ENCODE results near the gene ENTPD8.

Gene ENTPD8, protein sequence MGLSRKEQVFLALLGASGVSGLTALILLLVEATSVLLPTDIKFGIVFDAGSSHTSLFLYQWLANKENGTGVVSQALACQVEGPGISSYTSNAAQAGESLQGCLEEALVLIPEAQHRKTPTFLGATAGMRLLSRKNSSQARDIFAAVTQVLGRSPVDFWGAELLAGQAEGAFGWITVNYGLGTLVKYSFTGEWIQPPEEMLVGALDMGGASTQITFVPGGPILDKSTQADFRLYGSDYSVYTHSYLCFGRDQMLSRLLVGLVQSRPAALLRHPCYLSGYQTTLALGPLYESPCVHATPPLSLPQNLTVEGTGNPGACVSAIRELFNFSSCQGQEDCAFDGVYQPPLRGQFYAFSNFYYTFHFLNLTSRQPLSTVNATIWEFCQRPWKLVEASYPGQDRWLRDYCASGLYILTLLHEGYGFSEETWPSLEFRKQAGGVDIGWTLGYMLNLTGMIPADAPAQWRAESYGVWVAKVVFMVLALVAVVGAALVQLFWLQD

DNA sequence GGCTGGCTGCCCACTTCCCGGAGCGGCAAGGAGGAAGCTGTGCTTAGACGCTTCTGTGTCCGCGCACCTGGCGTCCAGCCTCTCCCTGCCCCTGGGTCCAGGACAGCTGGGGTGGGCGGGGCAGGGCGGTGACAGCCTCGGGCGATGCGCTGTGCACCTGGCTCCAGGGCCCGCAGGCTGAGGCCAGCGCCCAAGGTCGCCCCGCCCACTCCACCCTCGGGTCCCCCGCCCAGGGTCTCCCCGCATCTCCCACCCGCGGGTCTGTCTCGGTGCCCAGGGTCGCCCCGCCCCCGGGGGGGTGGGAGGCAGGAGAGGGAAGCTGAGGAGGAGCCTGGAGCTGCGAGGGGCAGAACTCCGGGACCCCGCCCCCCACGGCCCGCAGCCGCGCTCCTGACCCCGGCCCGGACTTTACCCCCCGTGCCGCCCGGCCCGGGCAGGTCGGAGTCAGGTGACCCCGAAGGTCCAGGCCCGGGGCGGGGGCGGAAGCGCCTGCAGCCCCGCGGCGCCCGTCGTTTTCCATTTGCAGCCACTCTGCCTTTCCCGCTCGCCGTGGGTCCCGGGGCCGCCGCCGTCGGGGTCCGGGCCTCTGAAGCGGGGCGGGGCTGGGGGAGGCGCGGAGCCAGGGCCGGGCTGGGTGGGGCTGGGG lies at the start of gene ENTPD8:
ENTPD8 (minus strand) TSS at position 69 of the 646 bp plus-strand sequence. CDS start 3,072 bp downstream, outside the sequence.
- no peak for DNase-seq (ENCODE audit: insufficient read length, low spot score)

DNA sequence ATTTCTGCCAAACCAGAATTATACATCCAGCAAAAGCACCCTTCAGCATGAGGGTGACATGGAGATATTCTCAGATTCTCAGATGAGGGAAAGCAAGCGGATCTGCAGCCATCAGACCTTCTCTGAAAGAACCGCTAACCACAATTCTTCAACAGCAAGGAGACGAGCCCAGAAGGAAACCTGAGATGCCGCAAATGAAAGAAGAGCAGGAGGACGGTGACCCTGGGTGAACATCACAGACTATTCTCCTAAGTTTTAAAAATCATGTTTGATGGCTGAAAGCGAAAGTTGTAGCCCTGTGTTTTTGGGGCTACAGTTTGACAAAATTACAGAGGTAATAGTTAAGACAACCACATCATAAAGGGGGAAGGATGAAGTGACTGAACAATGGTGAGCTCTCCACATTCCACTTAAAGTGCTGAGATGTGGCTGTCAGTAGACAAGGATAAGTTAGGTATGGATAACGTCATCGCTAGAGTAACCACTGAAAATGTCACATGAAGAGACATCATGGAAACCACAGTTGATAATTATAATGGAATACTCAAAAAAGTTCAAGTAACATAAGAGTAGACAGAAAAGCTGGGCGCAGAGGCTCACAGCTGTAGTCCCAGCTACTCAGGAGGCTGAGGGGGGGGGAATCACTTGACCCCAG lies 49.5 kb upstream of the ENTPD8 start:
- no peak for DNase-seq (ENCODE audit: insufficient read length, low spot score)
- no peak for FAIRE-seq

More for the DNA sequence above, at the start of gene ENTPD8:
- FAIRE-seq = no peak

- DNase-seq (ENCODE audit: insufficient read length, low spot score) (no peak), FAIRE-seq (no peak)
These were observed 47.7 kb upstream of the ENTPD8 start for GRCh38 chr9:137488906-137489305.

DNA sequence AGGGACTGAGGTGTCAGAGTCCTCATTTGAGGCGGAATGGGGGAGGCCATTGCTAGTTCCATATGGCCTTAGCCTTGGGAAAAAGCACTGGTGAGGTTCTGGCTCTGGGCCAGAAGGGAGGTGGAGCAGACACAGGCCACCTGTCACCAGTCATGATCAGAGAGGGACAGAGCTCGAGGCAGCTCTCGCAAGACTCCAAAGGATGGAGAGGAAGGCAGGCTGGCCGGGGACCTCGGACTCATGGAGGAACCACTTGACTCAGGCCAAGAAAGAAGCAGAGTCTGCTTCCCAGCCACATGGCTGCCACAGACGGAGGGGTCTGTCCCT lies 47.1 kb upstream of the ENTPD8 start:
- DNase-seq (ENCODE audit: insufficient read length, low spot score) = no peak
- no peak for FAIRE-seq

DNA sequence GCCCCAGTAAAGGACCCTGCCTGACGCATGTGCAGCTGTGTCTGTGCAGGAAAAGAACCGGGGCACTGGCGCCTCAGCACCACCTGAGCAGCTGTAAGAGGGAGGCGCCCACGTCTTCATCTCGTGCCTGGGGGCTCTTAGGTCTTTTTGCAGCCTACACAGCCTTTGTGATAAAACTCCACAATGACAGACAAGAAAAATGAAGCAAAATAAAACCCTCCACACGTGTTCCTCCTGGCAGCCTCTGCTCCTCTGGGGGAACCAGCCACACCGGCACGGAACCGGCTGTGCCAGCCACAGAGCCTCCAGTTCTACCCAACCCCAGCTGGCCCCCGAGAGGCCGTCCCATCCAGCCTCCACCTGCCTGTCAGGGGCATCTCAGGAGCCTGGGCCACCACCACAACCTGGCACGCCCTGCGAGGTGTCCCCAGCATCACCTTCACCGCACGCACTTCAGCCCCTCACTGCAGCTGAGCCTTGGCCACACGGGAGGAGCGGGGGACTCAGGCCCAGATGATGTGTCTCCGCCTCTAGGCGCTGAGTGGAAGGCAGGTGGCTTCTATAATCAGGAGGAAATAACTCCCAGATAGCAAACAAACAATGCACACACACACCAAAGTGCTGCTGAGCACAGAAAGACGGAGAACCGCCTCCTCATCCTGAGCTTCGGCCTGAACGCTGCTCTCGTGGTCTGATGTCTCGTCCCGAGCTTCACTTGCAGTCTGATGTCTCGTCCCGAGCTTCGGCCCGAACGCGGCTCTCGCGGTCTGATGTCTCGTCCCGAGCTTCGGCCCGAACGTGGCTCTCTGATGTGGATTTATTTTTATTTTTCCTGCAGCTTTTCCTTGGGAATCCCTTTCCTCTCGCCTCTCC lies 46.5 kb upstream of the ENTPD8 start:
- no peak for DNase-seq (ENCODE audit: insufficient read length, low spot score)
- no peak for FAIRE-seq

GRCh38 chr9:137486545-137487453 lies 45.6 kb upstream of the ENTPD8 start:
- DNase-seq (ENCODE audit: insufficient read length, low spot score) (no peak), FAIRE-seq (no peak)

DNA sequence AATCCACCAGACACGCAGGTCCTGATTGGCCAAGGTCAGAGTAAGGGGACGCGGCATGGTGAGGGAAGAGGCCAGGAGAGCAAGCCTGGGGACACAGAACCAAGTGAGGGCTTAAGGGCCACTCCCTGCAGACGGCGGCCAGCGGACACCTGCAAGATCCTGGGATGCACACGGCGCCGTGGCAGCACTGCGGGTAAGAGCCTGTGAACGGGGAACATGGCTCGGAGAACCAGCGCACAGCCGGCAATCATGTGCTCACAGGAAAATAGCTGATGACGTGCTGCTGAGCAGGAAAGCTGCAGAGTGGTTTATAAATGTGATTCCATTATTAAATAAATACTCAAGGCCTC lies 45.0 kb upstream of the ENTPD8 start:
- no peak for FAIRE-seq
- no peak for DNase-seq (ENCODE audit: insufficient read length, low spot score)

GRCh38 chr9:137485343-137486140 lies 44.4 kb upstream of the ENTPD8 start:
- FAIRE-seq (no peak), DNase-seq (ENCODE audit: insufficient read length, low spot score) (no peak)

DNA sequence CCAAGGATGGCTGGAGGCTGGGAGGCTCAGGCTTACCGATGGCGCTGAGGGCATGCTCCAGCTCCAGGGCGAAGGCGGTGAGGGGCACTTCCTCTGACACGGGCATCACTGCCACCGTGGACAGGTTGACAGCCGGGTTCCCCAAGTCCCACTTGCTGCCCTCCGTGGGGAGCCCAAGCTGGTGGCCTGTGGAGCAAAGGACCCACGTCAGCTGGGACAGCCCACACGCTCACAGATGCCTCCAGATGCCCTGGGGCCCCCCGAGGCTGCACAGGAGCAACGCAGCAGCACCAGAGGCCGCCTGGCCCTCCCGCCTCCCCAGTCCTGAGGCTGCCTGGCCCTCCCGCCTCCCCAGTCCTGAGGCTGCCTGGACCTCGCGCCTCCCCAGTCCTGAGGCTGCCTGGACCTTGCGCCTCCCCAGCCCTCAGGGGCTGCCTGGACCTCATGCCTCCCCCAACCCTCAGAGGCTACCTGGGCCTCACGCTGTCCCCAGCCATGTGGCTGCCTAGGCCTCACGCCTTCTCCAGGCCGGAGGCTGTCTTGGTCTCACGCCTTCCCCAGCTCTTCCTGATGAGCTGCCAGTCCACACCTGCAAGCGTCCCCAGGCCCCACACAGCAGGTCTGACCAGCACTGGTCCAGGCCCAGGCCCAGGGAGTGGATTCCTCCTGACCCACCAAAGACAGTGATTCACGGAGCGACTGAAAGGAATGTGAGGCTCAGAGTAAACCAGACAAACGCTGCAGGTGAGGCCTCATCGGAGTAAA lies 43.6 kb upstream of the ENTPD8 start:
- no peak for DNase-seq (ENCODE audit: insufficient read length, low spot score)
- FAIRE-seq = no peak

- no peak for DNase-seq (ENCODE audit: insufficient read length, low spot score)
- FAIRE-seq = peak; percentile 63
These were observed 41.1 kb upstream of the ENTPD8 start for GRCh38 chr9:137482094-137482781.

GRCh38 chr9:137480686-137481683 lies 39.8 kb upstream of the ENTPD8 start:
- no peak for DNase-seq (ENCODE audit: insufficient read length, low spot score)
- no peak for FAIRE-seq

- DNase-seq (ENCODE audit: insufficient read length, low spot score) (no peak), FAIRE-seq (no peak)
These were observed 38.9 kb upstream of the ENTPD8 start for GRCh38 chr9:137479892-137480685.

DNA sequence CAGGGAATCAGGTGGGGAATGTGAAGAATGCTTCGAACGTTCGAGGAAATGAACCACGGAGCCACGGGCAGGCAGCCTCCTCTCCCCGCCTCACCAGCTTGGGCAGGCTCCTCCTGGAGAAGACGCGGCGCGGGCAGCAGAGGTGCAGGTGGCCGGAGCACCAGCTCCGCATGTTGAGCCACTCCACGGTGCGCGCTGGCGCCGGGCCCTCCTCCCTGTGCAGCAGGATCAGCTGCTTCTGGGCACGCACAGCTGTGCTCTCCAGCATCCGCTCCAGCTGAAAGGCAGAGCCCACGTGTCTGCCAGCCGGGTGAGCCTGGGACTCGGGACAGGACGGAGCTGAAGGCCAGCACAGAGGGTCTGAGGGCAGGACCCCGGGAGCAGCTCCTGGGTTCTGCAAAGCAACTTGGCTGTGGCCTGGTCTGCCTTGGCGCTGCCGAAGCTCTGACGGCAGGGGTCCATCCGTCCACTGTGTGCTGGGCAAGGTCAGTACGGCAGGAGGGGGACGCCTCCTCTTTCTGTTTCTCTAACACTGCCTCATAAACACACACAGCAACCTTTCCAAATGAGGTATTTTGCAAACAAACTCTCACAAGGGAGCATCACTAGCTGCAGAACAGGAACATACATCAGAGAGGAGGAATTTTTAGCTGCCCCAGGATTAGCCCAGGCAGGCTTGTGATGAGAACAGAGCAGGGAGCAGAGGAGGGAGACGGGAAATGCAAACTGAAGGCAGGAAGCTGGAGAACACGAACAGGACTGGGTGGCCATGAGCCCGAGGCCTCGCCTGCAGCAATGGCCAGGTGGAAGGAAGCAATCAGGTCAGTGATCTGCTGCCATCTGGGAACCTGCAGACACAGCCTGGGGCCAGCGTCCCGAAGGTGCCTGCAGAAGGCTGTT lies 38.1 kb upstream of the ENTPD8 start:
- DNase-seq (ENCODE audit: insufficient read length, low spot score) = no peak
- FAIRE-seq = no peak

DNA sequence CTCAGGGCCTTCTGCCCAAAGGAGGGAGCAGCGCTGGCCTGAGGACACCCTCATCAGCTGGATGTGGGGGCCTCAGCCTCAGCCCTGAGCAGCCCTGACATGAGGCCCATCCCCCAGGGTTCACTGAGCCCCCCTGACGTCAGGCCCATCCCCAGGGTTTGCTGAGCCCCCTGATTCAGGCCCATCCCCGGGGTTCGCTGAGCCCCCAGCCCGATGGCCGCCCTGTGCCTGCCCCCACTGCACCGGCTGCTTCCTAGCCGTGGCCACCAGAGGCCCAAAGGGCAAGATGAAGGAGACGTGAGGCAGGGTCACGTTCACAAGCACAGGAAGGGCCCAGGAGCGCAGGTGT lies 37.4 kb upstream of the ENTPD8 start:
- DNase-seq (ENCODE audit: insufficient read length, low spot score) (no peak), FAIRE-seq (no peak)
